DOHH2 (cell line): Measurements from ENCODE around the gene CLDN17.

ENCODE experiments used
- EZH2phosphoT487 ChIP-seq: fragments of 200-600 bp; sonication (generic); IDR thresholded peaks from 2 replicates; pipeline ENCODE4 v1.6.1; 2017; ENCODE audit warnings: borderline replicate concordance, mild to moderate bottlenecking, antibody characterized with exemption, low read length, moderate library complexity, mixed read lengths
- TF ChIP-seq, protein P1 (sequence below): fragments of 200-600 bp; sonication (generic); IDR thresholded peaks from one replicate; pipeline ENCODE4 v1.5.1; 2014; ENCODE audit warnings: antibody characterized with exemption, mild to moderate bottlenecking, low read depth, low read length; ENCODE audit not compliant: poor library complexity, severe bottlenecking

DNA sequence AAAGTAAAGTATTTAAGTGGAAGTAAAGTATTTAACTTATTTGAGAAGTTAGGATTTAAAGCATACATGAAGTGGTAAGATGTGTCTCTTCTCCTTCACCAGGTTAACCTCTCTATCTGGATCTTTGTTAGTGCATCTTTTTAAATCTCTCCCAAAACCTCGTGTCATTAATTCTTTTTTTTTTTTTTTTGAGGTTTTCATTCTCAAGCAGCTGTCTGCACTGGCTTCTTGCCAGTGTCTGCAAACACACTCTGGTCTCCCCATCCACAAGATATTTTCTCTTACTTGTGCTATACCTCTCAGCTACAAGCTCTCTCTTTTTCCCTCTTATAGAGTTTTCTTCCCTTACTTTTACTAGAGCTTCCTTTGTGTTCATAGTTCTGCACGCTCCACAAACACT, 49.0 kb downstream of the CLDN17 start:
- TF ChIP-seq, protein P1, sequence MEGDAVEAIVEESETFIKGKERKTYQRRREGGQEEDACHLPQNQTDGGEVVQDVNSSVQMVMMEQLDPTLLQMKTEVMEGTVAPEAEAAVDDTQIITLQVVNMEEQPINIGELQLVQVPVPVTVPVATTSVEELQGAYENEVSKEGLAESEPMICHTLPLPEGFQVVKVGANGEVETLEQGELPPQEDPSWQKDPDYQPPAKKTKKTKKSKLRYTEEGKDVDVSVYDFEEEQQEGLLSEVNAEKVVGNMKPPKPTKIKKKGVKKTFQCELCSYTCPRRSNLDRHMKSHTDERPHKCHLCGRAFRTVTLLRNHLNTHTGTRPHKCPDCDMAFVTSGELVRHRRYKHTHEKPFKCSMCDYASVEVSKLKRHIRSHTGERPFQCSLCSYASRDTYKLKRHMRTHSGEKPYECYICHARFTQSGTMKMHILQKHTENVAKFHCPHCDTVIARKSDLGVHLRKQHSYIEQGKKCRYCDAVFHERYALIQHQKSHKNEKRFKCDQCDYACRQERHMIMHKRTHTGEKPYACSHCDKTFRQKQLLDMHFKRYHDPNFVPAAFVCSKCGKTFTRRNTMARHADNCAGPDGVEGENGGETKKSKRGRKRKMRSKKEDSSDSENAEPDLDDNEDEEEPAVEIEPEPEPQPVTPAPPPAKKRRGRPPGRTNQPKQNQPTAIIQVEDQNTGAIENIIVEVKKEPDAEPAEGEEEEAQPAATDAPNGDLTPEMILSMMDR: no peak
- no peak for TF ChIP-seq EZH2phosphoT487
